ENCODE data around the gene KCNJ1. TPM values are rescaled to one million over a fixed set of nuclear protein-coding genes. Genes with fewer than 3 reads are reported as not detected.

The KCNJ1 gene
- total RNA-seq, 4 donors from 2014 or later = 0.10 to 0.88 (median 0.42) TPM; not detected in 1

- intact Hi-C loops (cut with DNase I; ENCODE audit: low total_unique reads) = no loop called here
- peak in 1 of 2 donors; percentile 75 for DNase-seq (ENCODE audit: low spot score in 2 of 2)
- H3K4me3 ChIP-seq (ENCODE audit: low read depth, poor library complexity, severe bottlenecking) = no peak overlapping the region
- TF ChIP-seq CTCF (IDR thresholded peaks at IDR 0.05) = no peak
- TF ChIP-seq POLR2A (IDR thresholded peaks at IDR 0.05) = no peak
- 92 to 95% methylated on average over 20 of the region's 20 CpGs for WGBS, 2 donors
Observed at GRCh38 chr11:128825050-128825784, 41.9 kb downstream of the KCNJ1 start.

- no peak overlapping the region for H3K4me3 ChIP-seq (ENCODE audit: low read depth, poor library complexity, severe bottlenecking)
- TF ChIP-seq POLR2A (IDR thresholded peaks at IDR 0.05) = no peak
- TF ChIP-seq CTCF (IDR thresholded peaks at IDR 0.05) = no peak
- DNase-seq (ENCODE audit: low spot score in 2 of 2) = peak in 1 of 2 donors; percentile 79
- intact Hi-C loops (cut with DNase I; ENCODE audit: low total_unique reads) = no loop called here
- WGBS, 2 donors = 32 to 42% methylated on average over 54 to 61 of the region's 68 CpGs
Observed at GRCh38 chr11:128824191-128825049, 42.7 kb downstream of the KCNJ1 start.

GRCh38 chr11:128823753-128824152, 43.3 kb downstream of the KCNJ1 start:
- WGBS, 2 donors = 81 to 85% methylated on average over 11 of the region's 11 CpGs
- H3K4me3 ChIP-seq (ENCODE audit: low read depth, poor library complexity, severe bottlenecking) = no peak overlapping the region
- intact Hi-C loops (cut with DNase I; ENCODE audit: low total_unique reads) = no loop called here
- no peak for DNase-seq (ENCODE audit: low spot score in 2 of 2)
- TF ChIP-seq CTCF (IDR thresholded peaks at IDR 0.05) (no peak), POLR2A (IDR thresholded peaks at IDR 0.05) (no peak)

- no peak overlapping the region for H3K4me3 ChIP-seq (ENCODE audit: low read depth, poor library complexity, severe bottlenecking)
- intact Hi-C loops (cut with DNase I; ENCODE audit: low total_unique reads) = no loop called here
- TF ChIP-seq CTCF (IDR thresholded peaks at IDR 0.05) (no peak), POLR2A (IDR thresholded peaks at IDR 0.05) (no peak)
- 92 to 94% methylated on average over 2 of the region's 2 CpGs for WGBS, 2 donors
- DNase-seq (ENCODE audit: low spot score in 2 of 2) = no peak
Observed at GRCh38 chr11:128822130-128822529, 45.0 kb downstream of the KCNJ1 start.

- TF ChIP-seq CTCF (IDR thresholded peaks at IDR 0.05) (no peak), POLR2A (IDR thresholded peaks at IDR 0.05) (no peak)
- no peak for DNase-seq (ENCODE audit: low spot score in 2 of 2)
- no peak overlapping the region for H3K4me3 ChIP-seq (ENCODE audit: low read depth, poor library complexity, severe bottlenecking)
- WGBS, 2 donors = 80 to 85% methylated on average over 4 of the region's 4 CpGs
- intact Hi-C loops (cut with DNase I; ENCODE audit: low total_unique reads) = no loop called here
Observed at GRCh38 chr11:128821556-128821955, 45.5 kb downstream of the KCNJ1 start.

All from lower leg skin (tissue), 4 donors.